Naive B cell (primary cell): ENCODE results near the gene LGALS16. TPM values are rescaled to one million over a fixed set of nuclear protein-coding genes. Genes with fewer than 3 reads are reported as not detected.
A peak's percentile ranks its signal among the peaks of the same experiment; 100 is the strongest.
"Not testable (repeated sequence)": the region's sequence is repeated elsewhere in the genome, so short reads cannot be mapped to it uniquely, and the experiment has no call there.

Source experiments
- ATAC-seq, 2 donors: fragments of 150-1000 bp; cut with Tn5 transposase; 2 replicates each; pipeline ENCODE4 v1.10.0; 2021; ENCODE audit warnings: low read depth in 2 of 2, mild to moderate bottlenecking in 2 of 2, moderate library complexity in 2 of 2
- DNase-seq: peaks from one replicate; pipeline ENCODE4 v3.0.0; 2022
- H3K27ac Mint-ChIP-seq, 6 donors: one replicate each; pipeline ENCODE4 v1.8.0; 2020 to 2022; ENCODE audit warnings: mild to moderate bottlenecking in 6 of 6, mixed read lengths in 6 of 6, moderate library complexity in 5 of 6, inconsistent platforms in 2 of 6
- H3K27me3 Mint-ChIP-seq, 3 donors: one replicate each; pipeline ENCODE4 v1.8.0; 2021 to 2022; ENCODE audit warnings: mixed read lengths in 3 of 3, mild to moderate bottlenecking in 1 of 3
- H3K36me3 Mint-ChIP-seq, 2 donors: one replicate each; pipeline ENCODE4 v1.8.0; 2020 to 2022; ENCODE audit warnings: mixed read lengths in 2 of 2, inconsistent platforms in 1 of 2, mild to moderate bottlenecking in 1 of 2
- H3K4me1 Mint-ChIP-seq, 3 donors: one replicate each; pipeline ENCODE4 v1.8.0; 2020 to 2022; ENCODE audit warnings: mixed read lengths in 3 of 3, inconsistent platforms in 1 of 3, mild to moderate bottlenecking in 1 of 3, moderate library complexity in 1 of 3
- H3K4me3 Mint-ChIP-seq, 8 donors: one replicate each; pipeline ENCODE4 v1.8.0; 2020 to 2022; ENCODE audit warnings: mild to moderate bottlenecking in 8 of 8, mixed read lengths in 8 of 8, moderate library complexity in 8 of 8, inconsistent platforms in 2 of 8
- H3K9me3 Mint-ChIP-seq, 7 donors: one replicate each; pipeline ENCODE4 v1.8.0; 2020 to 2022; ENCODE audit warnings: mixed read lengths in 7 of 7, mild to moderate bottlenecking in 5 of 7, inconsistent platforms in 2 of 7, moderate library complexity in 1 of 7
- polyA plus RNA-seq, 6 donors: library from polyadenylated mRNA; unstranded; fragments of 300-500 nt; fragmentation: Illumina TruSeq; gene quantifications; one replicate each; pipeline ENCODE4 v1.2.3, GENCODE V29; 2021; ENCODE audit warnings: low read depth in 6 of 6

Gene LGALS16
- polyA plus RNA-seq, 6 donors from 2014 or later = not detected

DNA sequence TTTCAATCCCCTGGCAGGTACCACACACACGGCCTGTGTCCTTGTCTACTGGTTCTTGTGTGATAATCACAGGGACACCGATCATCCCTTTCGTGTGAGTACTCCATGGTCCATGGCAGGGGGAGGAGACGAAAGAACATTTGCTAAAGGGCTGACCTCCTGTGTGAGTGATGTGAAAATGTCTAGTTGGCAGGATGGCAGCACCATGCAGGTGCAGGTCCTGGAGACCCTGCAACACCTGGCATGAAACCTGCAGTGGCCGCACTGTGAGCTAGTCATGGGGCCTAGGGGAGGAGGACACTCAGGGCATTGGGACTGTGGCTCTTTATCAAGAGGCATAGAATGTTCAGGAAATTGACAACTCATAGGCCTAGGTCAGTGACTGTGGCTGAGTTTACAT is 25.7 kb downstream of the LGALS16 start:
- H3K27me3 Mint-ChIP-seq = peaks cover 21 to 66% (median 44%) of the 10 kb centered on the region in 3 donors
- ATAC-seq (no peak), DNase-seq (no peak)
- no peaks in the 10 kb centered on the region for H3K4me1 Mint-ChIP-seq
- no peak overlapping the region for H3K4me3 Mint-ChIP-seq
- H3K27ac Mint-ChIP-seq = no peak overlapping the region
- H3K36me3 Mint-ChIP-seq = peaks cover 0 to 4% of the 10 kb centered on the region in 2 donors
- no peaks in the 10 kb centered on the region for H3K9me3 Mint-ChIP-seq

DNA sequence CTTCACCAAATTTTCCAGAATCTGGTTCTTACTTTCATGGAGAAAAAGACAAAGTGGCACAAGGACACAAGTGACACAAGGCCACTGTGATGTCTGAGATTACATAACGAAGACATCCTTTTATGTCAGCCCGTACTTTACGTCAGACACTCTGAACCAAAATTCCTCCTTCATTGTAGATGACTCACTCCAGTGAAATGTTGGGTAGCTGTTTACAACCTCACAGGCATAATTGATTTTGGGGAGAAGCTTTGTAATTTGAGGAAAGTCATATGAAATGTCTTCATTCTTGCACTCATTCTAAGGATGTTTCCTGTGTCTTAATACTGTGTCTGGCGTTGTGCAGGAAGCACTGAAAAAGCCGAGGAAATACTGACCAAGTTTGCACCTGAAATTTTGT is 28.6 kb downstream of the LGALS16 start:
- Mint-ChIP-seq H3K27ac (no peak overlapping the region), H3K4me1 (no peaks in the 10 kb centered on the region), H3K9me3 (peaks cover 0 to 4% (median 0%) of the 10 kb centered on the region in 7 donors), H3K4me3 (no peak overlapping the region), H3K27me3 (peaks cover 17 to 59% (median 38%) of the 10 kb centered on the region in 3 donors), H3K36me3 (no peaks in the 10 kb centered on the region)
- DNase-seq (no peak), ATAC-seq (no peak)

DNA sequence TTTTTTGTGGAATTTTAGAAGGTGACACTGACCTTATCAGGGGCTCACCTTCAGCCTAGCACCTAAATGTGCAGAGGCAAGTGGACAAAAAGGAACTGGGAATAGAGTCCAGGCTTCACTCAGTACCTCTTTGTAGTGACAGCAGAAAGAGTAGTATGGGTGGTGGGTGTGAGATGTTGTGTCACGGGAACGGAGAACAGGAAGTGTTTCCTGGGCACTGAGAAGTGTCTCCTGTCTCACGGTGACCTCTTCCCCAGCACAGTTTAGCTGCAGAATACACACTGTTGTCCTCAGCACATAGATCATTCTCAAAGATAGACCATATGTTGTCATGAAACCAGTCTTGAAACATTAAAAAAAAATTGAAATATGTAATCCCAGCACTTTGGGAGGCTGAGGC is 31.0 kb downstream of the LGALS16 start:
- no peaks in the 10 kb centered on the region for H3K4me1 Mint-ChIP-seq
- no peak for DNase-seq
- H3K36me3 Mint-ChIP-seq = no peaks in the 10 kb centered on the region
- H3K9me3 Mint-ChIP-seq = peaks cover 0 to 6% (median 0%) of the 10 kb centered on the region in 7 donors
- peaks cover 20 to 55% (median 43%) of the 10 kb centered on the region in 3 donors for H3K27me3 Mint-ChIP-seq
- no peak overlapping the region for H3K4me3 Mint-ChIP-seq
- ATAC-seq = no peak
- no peak overlapping the region for H3K27ac Mint-ChIP-seq

DNA sequence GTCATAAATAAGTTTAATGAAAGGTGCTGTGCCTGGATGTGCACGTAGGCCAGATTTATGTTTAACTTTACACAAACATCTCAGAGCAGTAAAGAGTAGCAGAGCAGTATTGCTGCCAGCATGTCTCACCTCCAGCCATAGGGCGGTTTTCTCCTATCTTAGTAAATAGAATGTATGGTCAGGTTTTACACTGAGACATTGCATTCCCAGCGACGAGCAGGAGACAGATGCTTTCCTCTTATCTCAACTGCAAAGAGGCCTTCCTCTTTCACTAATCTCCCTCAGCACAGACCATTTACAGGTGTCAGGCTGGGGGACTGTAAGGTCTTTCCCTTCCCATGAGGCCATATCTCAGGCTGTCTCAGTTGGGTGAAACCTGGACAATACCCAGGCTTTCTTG is 32.9 kb downstream of the LGALS16 start:
- DNase-seq, H3K4me1 Mint-ChIP-seq, ATAC-seq, H3K9me3 Mint-ChIP-seq, H3K36me3 Mint-ChIP-seq, H3K4me3 Mint-ChIP-seq, H3K27ac Mint-ChIP-seq: not testable (repeated sequence)
- H3K27me3 Mint-ChIP-seq = peaks cover 27 to 55% (median 54%) of the 10 kb centered on the region in 3 donors

DNA sequence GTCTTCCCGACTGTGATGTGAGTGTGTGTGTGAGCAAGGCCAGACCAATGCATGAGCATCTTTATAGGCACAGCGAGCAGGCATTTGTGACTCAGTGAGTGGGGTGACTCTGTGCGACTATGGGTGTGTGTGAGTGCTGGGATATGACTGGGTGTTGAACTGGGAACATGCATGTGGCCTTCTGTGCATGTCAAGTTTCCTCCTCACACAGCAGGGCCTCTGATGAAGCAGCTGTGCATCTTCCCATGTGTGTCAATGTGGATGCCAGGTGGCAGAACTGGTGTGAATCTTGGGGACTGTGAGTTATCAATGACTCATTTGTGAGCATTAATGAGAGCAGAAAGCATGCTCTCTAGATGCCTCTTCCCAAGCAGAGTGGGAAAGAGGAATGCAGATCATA is 36.5 kb downstream of the LGALS16 start:
- no peak for ATAC-seq
- Mint-ChIP-seq H3K4me1 (no peaks in the 10 kb centered on the region), H3K27me3 (peaks cover 34 to 79% (median 62%) of the 10 kb centered on the region in 3 donors)

DNA sequence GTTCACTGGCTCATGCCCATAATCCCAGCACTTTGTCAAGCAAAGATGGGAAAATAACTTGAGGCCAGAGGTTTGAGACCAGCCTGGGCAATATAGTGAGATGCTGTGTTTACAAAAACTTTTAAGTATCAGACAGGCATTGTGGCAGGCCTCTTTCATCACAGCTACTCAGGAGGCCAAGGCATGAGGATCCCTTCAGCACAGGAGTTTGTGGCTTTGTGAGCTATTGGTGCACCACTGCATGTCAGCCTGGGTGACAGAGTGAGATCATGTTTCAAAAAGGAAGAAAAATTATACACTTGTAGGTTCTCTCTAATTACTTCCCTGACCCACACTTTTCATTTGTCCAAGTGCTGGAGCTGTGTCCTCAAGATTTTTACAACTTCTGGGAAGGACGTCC is 37.1 kb downstream of the LGALS16 start:
- Mint-ChIP-seq H3K9me3 (peaks cover 0 to 6% (median 2%) of the 10 kb centered on the region in 7 donors), H3K27me3 (peaks cover 40 to 79% (median 68%) of the 10 kb centered on the region in 3 donors), H3K27ac (no peak overlapping the region), H3K4me1 (no peaks in the 10 kb centered on the region), H3K36me3 (no peaks in the 10 kb centered on the region), H3K4me3 (no peak overlapping the region)
- ATAC-seq (no peak), DNase-seq (no peak)

More for the DNA sequence above, 36.5 kb downstream of the LGALS16 start:
- H3K27ac Mint-ChIP-seq = peak overlapping the region in 1 of 6 donors; percentile 1
- H3K4me3 Mint-ChIP-seq = no peak overlapping the region
- peaks cover 0 to 6% (median 2%) of the 10 kb centered on the region in 7 donors for H3K9me3 Mint-ChIP-seq
- no peaks in the 10 kb centered on the region for H3K36me3 Mint-ChIP-seq
- no peak for DNase-seq

DNA sequence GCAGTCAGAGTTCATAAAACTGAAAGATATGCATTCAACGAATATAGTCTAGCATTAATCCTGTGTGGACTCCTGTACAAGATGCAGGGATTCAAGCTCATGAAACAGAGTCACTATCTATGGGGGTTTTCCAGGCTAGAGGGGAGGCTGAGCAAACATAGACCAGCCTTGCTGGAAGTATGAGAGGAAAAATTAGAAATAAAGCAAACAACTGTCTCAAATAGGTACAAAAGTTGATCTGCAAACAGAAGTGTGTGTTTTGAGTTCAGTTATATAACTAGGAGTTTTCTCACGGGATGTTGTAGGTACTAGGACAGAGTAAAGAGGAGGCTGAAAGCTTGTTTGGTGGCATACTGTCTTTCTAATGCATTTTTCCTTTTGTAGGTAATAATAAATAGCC is 40.0 kb downstream of the LGALS16 start:
- H3K4me3 Mint-ChIP-seq = no peak overlapping the region
- H3K27me3 Mint-ChIP-seq = peaks cover 51 to 83% (median 76%) of the 10 kb centered on the region in 3 donors
- H3K36me3 Mint-ChIP-seq = no peaks in the 10 kb centered on the region
- ATAC-seq = no peak
- H3K9me3 Mint-ChIP-seq = peaks cover 0 to 2% (median 0%) of the 10 kb centered on the region in 7 donors
- H3K4me1 Mint-ChIP-seq = no peaks in the 10 kb centered on the region
- H3K27ac Mint-ChIP-seq = no peak overlapping the region
- DNase-seq = no peak

DNA sequence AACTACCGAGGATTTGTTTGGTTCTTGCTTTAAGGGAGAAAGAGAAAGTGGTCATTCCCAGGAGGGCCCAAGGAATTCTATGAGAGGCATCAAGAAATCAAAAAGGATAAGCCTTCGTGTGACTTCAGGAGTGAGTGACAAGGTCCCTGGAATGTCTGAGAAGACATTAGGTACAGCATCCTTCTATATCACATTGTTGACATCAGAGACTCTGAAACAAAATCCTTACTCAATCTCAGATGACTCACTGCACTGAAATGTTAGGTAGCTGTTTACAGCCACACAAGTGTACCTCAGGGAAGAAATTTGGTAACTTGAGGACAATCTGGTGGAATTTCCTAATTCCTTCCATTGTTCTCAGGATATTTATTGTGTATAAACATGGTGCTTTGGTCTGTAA is 40.7 kb downstream of the LGALS16 start:
- ATAC-seq (no peak), DNase-seq (no peak)
- no peak overlapping the region for H3K27ac Mint-ChIP-seq
- H3K9me3 Mint-ChIP-seq = peaks cover 0 to 2% (median 0%) of the 10 kb centered on the region in 7 donors
- H3K4me1 Mint-ChIP-seq = no peaks in the 10 kb centered on the region
- no peaks in the 10 kb centered on the region for H3K36me3 Mint-ChIP-seq
- peaks cover 50 to 81% (median 69%) of the 10 kb centered on the region in 3 donors for H3K27me3 Mint-ChIP-seq
- no peak overlapping the region for H3K4me3 Mint-ChIP-seq

DNA sequence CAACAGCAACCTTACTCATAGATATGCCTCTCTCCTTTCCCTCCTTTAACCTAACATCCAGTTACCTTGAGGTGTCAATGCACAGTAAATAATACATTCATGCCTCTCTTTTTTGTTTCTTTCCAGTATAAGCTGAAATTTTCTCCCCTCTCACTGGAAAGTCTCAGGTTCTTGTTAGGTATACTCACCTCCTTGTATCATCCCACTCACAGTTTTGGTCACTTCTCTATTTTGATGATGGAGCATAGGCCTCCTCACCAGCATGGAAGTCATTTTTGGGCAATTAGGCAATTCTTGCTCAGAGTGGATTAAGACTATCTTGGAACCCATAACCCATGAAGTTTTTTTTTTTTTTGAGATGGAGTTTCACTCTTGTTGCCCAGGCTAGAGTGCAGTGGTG is 42.8 kb downstream of the LGALS16 start:
- peaks cover 46 to 76% (median 61%) of the 10 kb centered on the region in 3 donors for H3K27me3 Mint-ChIP-seq
- peaks cover 0 to 3% (median 0%) of the 10 kb centered on the region in 7 donors for H3K9me3 Mint-ChIP-seq
- ATAC-seq = no peak
- H3K4me3 Mint-ChIP-seq = no peak overlapping the region
- no peaks in the 10 kb centered on the region for H3K4me1 Mint-ChIP-seq
- DNase-seq = no peak
- no peak overlapping the region for H3K27ac Mint-ChIP-seq
- H3K36me3 Mint-ChIP-seq = no peaks in the 10 kb centered on the region

DNA sequence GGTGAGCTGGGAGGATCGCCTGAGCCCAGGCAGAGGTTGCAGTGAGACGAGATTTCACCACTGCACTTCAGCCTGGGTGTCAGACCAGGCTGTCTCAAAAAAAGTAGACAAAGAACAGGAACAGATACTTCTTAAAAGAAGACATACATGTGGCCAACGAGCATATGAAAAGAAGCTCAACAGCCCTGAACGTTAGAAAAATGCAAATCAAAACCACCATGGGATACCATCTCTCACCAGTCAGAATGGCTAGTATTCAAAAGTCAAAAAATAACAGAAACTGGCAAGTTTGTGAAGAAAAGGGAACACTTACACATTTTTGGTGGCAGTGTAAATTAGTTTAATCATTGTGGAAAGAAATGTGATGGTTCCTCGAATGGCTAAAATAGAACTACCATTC is 45.6 kb downstream of the LGALS16 start:
- ATAC-seq (no peak), DNase-seq (no peak)
- Mint-ChIP-seq H3K36me3 (no peaks in the 10 kb centered on the region), H3K4me1 (no peaks in the 10 kb centered on the region), H3K27me3 (peaks cover 51 to 65% (median 57%) of the 10 kb centered on the region in 3 donors), H3K4me3 (no peak overlapping the region), H3K9me3 (peaks cover 0 to 3% (median 0%) of the 10 kb centered on the region in 7 donors), H3K27ac (no peak overlapping the region)

DNA sequence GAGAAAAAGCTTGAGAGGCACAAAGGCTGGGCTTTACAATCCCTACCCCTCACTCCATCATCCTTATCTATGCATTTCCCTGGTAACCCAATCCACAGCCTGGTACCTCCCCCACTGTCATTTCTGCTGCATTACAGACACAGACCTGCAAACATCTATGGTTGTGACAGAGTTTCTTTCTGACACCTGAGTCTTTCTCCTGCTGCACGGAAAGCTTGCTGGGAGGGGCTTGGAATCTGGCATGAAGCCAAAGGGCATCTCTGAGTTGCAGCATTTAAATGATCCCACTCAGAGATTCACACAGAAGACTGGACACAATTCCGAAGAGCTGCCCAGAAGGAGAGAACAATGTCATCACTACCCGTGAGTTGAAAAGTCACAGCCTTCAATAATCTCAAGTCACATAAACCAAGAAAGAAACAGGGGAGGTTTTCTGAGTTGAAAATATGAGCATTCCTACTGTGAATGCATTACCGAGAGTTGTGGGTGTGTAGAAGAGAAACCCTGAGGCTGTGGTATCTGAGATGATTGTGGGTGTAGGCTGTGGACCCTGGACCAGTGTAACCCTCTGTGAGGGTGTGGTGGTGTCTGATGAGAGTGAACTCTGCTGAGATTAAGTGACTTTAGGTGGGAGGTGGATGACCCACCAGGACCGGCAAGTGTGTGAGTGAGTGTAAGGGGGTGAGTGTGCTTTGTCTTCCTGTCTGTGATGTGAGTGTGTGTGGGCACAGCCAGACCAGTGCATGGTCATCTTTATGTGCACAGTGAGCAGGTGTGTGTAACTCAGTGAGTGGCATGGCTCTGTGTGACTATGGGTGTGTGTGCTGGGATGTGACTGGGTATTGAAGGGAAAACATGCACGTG is 48.7 kb downstream of the LGALS16 start, which contains the start of gene LGALS14:
Gene LGALS14 (plus strand): TSS at position 301 of the 864 bp plus-strand sequence. CDS start 48 bp downstream, at position 349.
- Mint-ChIP-seq H3K27ac (peak within 1 kb of the TSS in 1 of 6 donors; percentile 39), H3K4me1 (no peaks in the 10 kb centered on the region), H3K27me3 (peaks cover 30 to 42% (median 41%) of the 10 kb centered on the region in 3 donors), H3K4me3 (no peak within 1 kb of the TSS), H3K36me3 (no peaks in the 10 kb centered on the region), H3K9me3 (peaks cover 0 to 3% (median 0%) of the 10 kb centered on the region in 7 donors)
- no peak for DNase-seq
- no peak for ATAC-seq

DNA sequence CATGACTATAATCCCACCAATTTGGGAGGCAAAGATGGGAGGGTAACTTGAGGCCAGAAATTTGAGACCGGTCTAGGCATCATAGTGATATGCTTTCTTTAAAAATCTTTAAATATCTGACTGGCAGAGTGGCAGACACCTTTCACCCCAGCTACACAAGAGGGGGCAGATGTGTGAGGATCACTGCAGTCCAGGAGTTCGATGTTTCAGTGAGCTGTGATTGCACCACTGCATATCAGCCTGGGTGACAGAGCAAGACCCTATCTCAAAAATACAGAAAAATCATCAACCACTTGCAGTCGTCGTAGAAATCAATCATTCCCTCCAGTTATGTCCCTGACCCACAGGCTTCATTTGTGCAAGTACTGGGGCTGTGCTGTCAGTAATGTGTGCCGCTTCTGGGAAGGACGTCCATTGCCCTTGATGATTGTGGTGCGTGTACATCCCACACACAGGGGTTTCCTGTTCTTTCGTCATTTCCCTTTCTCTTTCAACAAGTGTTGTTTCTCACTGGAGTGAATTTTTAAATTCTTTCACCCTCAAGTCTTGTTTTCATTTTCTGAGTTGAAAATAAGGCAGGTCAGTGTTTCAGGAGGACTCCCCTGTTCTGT is 50.0 kb downstream of the LGALS16 start:
- Mint-ChIP-seq H3K9me3 (peaks cover 0 to 3% (median 0%) of the 10 kb centered on the region in 7 donors), H3K27me3 (peaks cover 26 to 40% (median 36%) of the 10 kb centered on the region in 3 donors), H3K4me1 (no peaks in the 10 kb centered on the region), H3K27ac (no peak overlapping the region), H3K36me3 (no peaks in the 10 kb centered on the region), H3K4me3 (no peak overlapping the region)
- no peak for ATAC-seq
- no peak for DNase-seq

DNA sequence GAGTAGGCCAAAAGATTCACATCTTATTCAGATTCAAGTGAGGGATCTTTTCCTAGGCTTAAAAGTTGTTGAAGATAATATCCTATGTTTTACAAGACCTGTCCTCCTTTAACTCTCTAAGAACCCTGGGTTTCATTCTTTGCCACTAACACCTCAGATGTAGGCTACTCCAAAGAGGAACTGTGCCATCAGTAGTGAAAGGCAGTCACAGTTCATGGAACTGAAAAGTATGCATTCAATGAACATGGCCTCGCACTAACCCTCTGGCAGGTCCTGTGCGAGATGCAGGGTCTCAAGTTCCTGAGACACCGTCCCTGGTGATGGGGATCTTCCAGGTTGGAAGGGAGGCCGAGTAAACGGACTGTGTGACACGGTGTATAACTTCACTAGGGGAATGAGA is 52.9 kb downstream of the LGALS16 start:
- Mint-ChIP-seq H3K27me3 (peaks cover 19 to 31% (median 29%) of the 10 kb centered on the region in 3 donors), H3K4me3 (no peak overlapping the region), H3K4me1 (no peaks in the 10 kb centered on the region), H3K27ac (no peak overlapping the region), H3K36me3 (no peaks in the 10 kb centered on the region), H3K9me3 (peaks cover 0 to 15% (median 5%) of the 10 kb centered on the region in 7 donors)
- DNase-seq (no peak), ATAC-seq (no peak)
